Lower lobe of right lung (tissue), 2 donors: ENCODE measurements around the gene PROSER2. TPM values are rescaled to one million over a fixed set of nuclear protein-coding genes. Genes with fewer than 3 reads are reported as not detected.

Experiments used
- ATAC-seq, 2 donors: fragments of 200-7000 bp; cut with Tn5 transposase; one replicate each; pipeline ENCODE4 v1.9.1; 2020 to 2022; ENCODE audit warnings: mild to moderate bottlenecking in 2 of 2, moderate library complexity in 2 of 2
- DNase-seq: peaks from one replicate; pipeline ENCODE4 v3.0.0-alpha.2; 2020
- H3K27ac ChIP-seq: fragments of 200-600 bp; one replicate; pipeline ENCODE4 v1.8.0; 2022
- H3K27me3 ChIP-seq: fragments of 200-600 bp; one replicate; pipeline ENCODE4 v1.8.0; 2022; ENCODE audit warnings: low read depth
- H3K36me3 ChIP-seq: fragments of 200-600 bp; one replicate; pipeline ENCODE4 v1.8.0; 2022; ENCODE audit warnings: mild to moderate bottlenecking
- H3K4me1 ChIP-seq: fragments of 200-600 bp; one replicate; pipeline ENCODE4 v1.8.0; 2022
- H3K4me3 ChIP-seq: fragments of 200-600 bp; one replicate; pipeline ENCODE4 v1.8.0; 2022; ENCODE audit warnings: mild to moderate bottlenecking
- H3K9me3 ChIP-seq: fragments of 200-600 bp; one replicate; pipeline ENCODE4 v1.8.0; 2022
- intact Hi-C: fragments of 100-400 bp; cut with DNase I; formaldehyde crosslinking; loops from one replicate; pipeline ENCODE4 v1.11.0; 2022
- total RNA-seq: library from RNA; stranded (reverse); fragmentation: NEBNext Ultra II Directional; extraction: Animal tissue kit (Norgen Biotek cat#: 25700); gene quantifications from one replicate; pipeline ENCODE4 v1.2.1, GENCODE V29; 2021
- TF ChIP-seq, protein P1 (sequence below): fragments of 200-600 bp; IDR thresholded peaks from one replicate; pipeline ENCODE4 v1.8.0; 2022; ENCODE audit warnings: antibody characterized with exemption, mild to moderate bottlenecking
- donor health status: DM: no; HTN: yes; CAD: no; lungs with severe emphysema.

PROSER2 gene
- total RNA-seq, 1 donor from 2014 or later = 18.0 TPM

- TF ChIP-seq, protein P1, sequence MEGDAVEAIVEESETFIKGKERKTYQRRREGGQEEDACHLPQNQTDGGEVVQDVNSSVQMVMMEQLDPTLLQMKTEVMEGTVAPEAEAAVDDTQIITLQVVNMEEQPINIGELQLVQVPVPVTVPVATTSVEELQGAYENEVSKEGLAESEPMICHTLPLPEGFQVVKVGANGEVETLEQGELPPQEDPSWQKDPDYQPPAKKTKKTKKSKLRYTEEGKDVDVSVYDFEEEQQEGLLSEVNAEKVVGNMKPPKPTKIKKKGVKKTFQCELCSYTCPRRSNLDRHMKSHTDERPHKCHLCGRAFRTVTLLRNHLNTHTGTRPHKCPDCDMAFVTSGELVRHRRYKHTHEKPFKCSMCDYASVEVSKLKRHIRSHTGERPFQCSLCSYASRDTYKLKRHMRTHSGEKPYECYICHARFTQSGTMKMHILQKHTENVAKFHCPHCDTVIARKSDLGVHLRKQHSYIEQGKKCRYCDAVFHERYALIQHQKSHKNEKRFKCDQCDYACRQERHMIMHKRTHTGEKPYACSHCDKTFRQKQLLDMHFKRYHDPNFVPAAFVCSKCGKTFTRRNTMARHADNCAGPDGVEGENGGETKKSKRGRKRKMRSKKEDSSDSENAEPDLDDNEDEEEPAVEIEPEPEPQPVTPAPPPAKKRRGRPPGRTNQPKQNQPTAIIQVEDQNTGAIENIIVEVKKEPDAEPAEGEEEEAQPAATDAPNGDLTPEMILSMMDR = no peak
- DNase-seq (peak; percentile 57), ATAC-seq (peak; percentile 63 to 75)
- Histone ChIP-seq H3K27ac (no peak overlapping the region), H3K36me3 (no peaks in the 10 kb centered on the region), H3K27me3 (no peaks in the 10 kb centered on the region), H3K9me3 (no peaks in the 10 kb centered on the region), H3K4me1 (no peaks in the 10 kb centered on the region), H3K4me3 (no peak overlapping the region)
- intact Hi-C loops = no loop called here
Observed at GRCh38 chr10:11805792-11806191, 17.4 kb upstream of the PROSER2 start.

DNA sequence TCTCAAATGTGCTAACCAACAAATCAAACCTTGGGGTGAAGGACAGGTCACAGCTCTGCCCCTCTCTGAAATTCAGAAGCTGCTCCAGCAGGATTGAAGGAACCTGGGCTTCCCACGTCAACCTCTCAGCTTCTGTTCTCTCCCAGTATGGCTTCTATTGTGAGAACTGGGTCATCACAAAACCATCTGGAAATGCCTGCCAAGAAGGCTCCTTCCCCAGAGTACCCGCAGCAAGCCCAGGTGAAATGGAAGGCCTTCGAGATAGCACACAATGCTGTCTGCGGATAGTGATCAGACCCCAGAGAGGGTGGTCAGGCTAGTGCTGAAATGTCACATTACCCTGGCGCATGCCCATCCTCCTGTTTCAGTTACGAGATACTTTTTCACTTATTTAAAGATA is 16.4 kb upstream of the PROSER2 start:
- Histone ChIP-seq H3K4me1 (no peaks in the 10 kb centered on the region), H3K27ac (no peak overlapping the region), H3K4me3 (no peak overlapping the region), H3K9me3 (no peaks in the 10 kb centered on the region), H3K36me3 (no peaks in the 10 kb centered on the region), H3K27me3 (no peaks in the 10 kb centered on the region)
- DNase-seq (no peak), ATAC-seq (no peak)
- intact Hi-C loops = no loop called here
- TF ChIP-seq, protein P1 = no peak

DNA sequence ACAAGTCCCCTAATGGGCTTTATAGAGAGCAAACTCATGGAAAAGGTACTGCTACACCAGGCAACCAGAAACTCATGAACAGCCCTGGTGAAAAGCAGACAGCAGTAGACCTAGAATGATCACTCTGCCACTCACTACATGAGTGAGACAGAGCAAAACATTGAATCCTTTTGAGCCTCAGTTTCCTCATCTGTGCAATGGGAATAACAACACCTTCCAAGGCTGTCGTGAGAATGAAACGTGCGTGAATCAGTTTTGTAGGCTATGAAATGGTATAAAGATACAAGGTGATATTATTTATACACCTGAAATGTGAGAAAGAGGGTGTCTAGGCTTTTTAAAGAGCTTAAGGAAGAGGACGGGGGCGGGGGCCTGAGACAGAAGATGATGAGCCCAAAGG is 14.3 kb upstream of the PROSER2 start:
- no peak overlapping the region for H3K4me3 ChIP-seq
- H3K27me3 ChIP-seq = no peaks in the 10 kb centered on the region
- intact Hi-C loops = no loop called here
- no peak for DNase-seq
- no peak for ATAC-seq
- H3K36me3 ChIP-seq = no peaks in the 10 kb centered on the region
- TF ChIP-seq, protein P1 = no peak
- H3K27ac ChIP-seq = no peak overlapping the region
- no peaks in the 10 kb centered on the region for H3K4me1 ChIP-seq
- H3K9me3 ChIP-seq = no peaks in the 10 kb centered on the region

DNA sequence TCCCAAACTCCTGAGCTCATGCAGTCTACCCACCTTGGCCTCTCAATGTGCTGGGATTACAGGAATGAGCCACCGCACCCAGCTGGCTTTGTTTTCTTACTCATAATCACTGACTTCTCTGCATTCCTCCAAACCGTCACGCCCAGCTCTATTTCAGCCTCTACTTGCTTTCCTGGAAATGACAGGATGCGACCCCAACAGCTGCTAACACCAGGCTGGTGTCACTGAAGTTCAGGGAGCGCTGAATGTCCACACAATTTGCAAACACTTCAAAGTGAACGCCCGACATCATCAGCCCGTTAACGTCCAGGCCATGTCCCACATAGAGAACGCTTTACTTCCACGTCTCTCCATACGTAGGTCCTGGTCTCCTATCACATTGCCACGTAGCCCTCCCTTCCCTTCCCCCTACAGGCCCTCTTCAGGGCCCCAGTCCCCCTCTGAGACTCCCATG is 12.8 kb upstream of the PROSER2 start:
- Histone ChIP-seq H3K4me3 (no peak overlapping the region), H3K9me3 (no peaks in the 10 kb centered on the region), H3K4me1 (peaks cover 3% of the 10 kb centered on the region), H3K27ac (no peak overlapping the region), H3K27me3 (no peaks in the 10 kb centered on the region), H3K36me3 (no peaks in the 10 kb centered on the region)
- DNase-seq (peak; percentile 26), ATAC-seq (peak; percentile 50 to 68)
- TF ChIP-seq, protein P1 = no peak
- intact Hi-C loops = no loop called here

DNA sequence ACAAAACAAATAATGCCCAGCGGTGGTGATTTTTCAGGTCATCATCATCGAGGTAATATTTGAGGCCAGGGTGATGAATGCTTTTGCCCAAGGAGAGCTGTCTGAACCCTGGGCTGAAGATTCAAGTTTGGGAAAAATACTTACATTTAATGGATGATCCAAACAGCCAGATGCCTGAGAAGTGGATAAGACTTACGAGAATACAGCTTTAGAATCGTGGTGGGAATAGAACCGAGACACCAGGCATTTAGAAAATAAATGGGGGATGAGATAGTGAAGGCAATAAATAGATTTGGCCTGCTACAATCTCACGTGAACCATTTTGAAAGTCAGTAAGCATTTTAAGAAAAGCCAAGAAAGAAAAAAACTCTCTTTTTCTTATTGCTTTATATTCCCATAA is 12.2 kb upstream of the PROSER2 start:
- peaks cover 3% of the 10 kb centered on the region for H3K4me1 ChIP-seq
- DNase-seq (no peak), ATAC-seq (no peak)
- TF ChIP-seq, protein P1 = no peak
- H3K36me3 ChIP-seq = no peaks in the 10 kb centered on the region
- intact Hi-C loops = no loop called here
- H3K27me3 ChIP-seq = no peaks in the 10 kb centered on the region
- H3K4me3 ChIP-seq = no peak overlapping the region
- H3K9me3 ChIP-seq = no peaks in the 10 kb centered on the region
- H3K27ac ChIP-seq = no peak overlapping the region

DNA sequence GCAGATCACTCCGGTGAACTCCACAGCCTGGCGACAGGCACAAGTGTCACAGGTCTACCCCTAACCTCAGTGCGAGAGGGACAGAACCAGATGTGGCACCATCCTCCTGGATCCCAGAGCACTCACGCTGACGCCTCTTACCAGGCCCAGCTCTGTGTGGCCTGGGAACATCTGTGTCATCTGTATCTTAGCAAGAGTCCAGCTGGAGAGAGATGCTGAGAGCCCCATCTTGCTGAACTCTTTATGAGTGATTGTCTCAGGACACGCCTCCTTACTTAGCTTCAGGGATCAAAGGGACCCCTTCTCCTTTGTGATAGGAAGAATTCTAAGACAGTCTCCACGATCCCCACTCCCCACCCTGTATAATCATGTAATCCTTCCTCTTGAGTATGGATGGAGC is 10.0 kb upstream of the PROSER2 start:
- no peak for DNase-seq
- ATAC-seq = peak in 1 of 2 donors; percentile 22
- Histone ChIP-seq H3K4me3 (no peak overlapping the region), H3K9me3 (no peaks in the 10 kb centered on the region), H3K4me1 (peaks cover 3% of the 10 kb centered on the region), H3K27me3 (no peaks in the 10 kb centered on the region), H3K27ac (no peak overlapping the region), H3K36me3 (no peaks in the 10 kb centered on the region)
- TF ChIP-seq, protein P1 = no peak
- intact Hi-C loops = no loop called here
